C4-2B (cell line): ENCODE measurements around the gene CDH18.

Source experiments
- H3K27ac ChIP-seq: fragments of 450-650 bp; 2 replicates; pipeline ENCODE4 v1.5.1; 2017
- ZFX ChIP-seq: fragments of 450-650 bp; IDR thresholded peaks from 2 replicates; pipeline ENCODE4 v1.6.1; 2017
- TF ChIP-seq, protein P1 (sequence below): fragments of 450-650 bp; conservative IDR thresholded peaks from 2 replicates; pipeline ENCODE4 v1.5.1; 2017; ENCODE audit warnings: mild to moderate bottlenecking

CDH18 gene

GRCh38 chr5:19987612-19988361, at the start of gene CDH18:
CDH18 (minus strand) TSS chr5:19988200; CDS start chr5:19838986, 149,214 bp downstream.
- H3K27ac ChIP-seq = no peak within 1 kb of the TSS
- TF ChIP-seq, protein P1, sequence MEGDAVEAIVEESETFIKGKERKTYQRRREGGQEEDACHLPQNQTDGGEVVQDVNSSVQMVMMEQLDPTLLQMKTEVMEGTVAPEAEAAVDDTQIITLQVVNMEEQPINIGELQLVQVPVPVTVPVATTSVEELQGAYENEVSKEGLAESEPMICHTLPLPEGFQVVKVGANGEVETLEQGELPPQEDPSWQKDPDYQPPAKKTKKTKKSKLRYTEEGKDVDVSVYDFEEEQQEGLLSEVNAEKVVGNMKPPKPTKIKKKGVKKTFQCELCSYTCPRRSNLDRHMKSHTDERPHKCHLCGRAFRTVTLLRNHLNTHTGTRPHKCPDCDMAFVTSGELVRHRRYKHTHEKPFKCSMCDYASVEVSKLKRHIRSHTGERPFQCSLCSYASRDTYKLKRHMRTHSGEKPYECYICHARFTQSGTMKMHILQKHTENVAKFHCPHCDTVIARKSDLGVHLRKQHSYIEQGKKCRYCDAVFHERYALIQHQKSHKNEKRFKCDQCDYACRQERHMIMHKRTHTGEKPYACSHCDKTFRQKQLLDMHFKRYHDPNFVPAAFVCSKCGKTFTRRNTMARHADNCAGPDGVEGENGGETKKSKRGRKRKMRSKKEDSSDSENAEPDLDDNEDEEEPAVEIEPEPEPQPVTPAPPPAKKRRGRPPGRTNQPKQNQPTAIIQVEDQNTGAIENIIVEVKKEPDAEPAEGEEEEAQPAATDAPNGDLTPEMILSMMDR = no peak
- TF ChIP-seq ZFX = no peak

DNA sequence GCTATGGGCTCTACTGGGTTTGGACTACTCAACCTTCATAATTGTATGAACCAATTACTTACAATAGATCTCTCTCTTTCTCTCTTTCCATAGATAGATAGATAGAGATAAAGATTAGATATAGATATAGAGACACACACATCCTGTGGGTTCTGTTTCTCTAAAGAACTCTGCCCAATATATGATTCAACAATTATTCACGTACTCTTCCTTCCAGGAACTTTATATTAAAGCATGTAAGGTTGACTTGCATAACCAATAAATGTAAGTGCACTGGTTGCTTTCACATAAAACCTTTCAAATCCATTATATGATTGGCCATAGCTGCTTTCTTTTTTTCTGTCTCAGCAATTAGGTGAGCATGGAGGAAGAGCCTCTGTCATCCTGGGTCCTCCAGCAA, 46.7 kb upstream of the CDH18 start:
- no peak overlapping the region for H3K27ac ChIP-seq
- no peak for TF ChIP-seq ZFX
- TF ChIP-seq, protein P1 = no peak

GRCh38 chr5:20033881-20034280, 45.9 kb upstream of the CDH18 start:
- H3K27ac ChIP-seq = no peak overlapping the region
- TF ChIP-seq ZFX = no peak
- TF ChIP-seq, protein P1 = no peak

- TF ChIP-seq, protein P1 = no peak
- no peak for TF ChIP-seq ZFX
These were observed 44.9 kb upstream of the CDH18 start for GRCh38 chr5:20032896-20033295.

GRCh38 chr5:20030125-20030524, 42.1 kb upstream of the CDH18 start:
- no peak for TF ChIP-seq ZFX
- TF ChIP-seq, protein P1 = no peak
- no peak overlapping the region for H3K27ac ChIP-seq

More at GRCh38 chr5:20032896-20033295, 44.9 kb upstream of the CDH18 start:
- no peak overlapping the region for H3K27ac ChIP-seq

DNA sequence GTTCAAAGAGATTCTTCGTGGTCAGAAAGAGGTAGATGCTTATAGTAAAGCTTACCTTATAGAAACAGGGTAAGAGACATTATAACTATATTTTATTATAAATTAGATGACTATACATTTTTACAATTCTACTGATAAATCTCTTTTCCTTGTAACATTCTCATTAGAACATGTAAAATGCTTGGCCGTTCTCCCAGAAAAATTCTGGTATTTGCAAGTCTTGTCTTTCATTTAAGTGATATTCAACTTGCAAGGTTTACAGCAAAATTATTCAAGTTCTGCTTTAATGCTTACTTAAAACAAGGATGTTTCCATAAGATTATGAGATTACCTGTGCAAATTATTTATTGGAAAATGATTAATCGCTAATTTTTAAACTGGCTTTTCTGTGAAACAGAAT, 41.3 kb upstream of the CDH18 start:
- TF ChIP-seq, protein P1 = no peak
- no peak for TF ChIP-seq ZFX
- H3K27ac ChIP-seq = no peak overlapping the region

GRCh38 chr5:20028506-20028905, 40.5 kb upstream of the CDH18 start:
- H3K27ac ChIP-seq = no peak overlapping the region
- no peak for TF ChIP-seq ZFX
- TF ChIP-seq, protein P1 = no peak
